HG03565 (cell line): ENCODE data around the gene GIN1.

ENCODE experiments used
- ATAC-seq: cut with Tn5 transposase; IDR thresholded peaks from one replicate; pipeline ENCODE4 v1.9.1; 2021; ENCODE audit warnings: mild to moderate bottlenecking, moderate library complexity; ENCODE audit not compliant: unreplicated experiment

Gene GIN1

DNA sequence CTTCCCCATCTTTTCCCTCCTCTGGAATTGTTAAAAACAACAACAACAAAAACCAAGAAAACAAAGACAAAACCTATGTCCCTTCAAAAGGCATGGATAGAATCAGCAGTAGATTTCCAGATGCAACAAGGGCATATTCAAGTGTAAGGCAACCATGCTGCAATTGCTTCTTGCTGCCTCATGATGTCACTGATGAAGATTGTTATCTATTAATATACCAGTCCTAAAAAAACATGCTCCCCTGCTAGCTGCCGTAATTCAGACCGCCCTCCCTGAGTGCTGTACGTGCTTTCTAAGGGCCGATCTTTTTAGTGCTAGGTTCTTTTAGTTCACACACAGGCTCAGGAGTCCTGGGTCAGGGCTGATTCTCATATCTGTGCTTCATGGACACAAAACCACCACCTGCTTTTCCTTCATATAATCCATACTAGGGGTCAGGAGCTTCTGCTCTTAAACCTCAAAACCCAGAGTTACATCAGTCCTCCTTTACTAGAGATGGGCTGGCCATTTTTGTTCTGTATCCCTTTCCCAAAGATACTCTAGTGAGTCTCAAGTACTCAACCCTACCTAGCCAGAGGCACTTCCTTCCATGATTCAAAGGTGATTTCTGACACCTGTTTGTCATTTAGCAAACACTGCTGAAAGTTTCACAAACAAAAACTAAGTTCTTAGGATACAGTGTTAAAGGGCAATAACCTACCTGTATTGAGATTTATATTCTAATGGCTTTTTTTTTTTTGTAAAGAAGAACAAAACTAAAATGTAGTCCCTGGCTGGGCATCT, 82.1 kb downstream of the GIN1 start:
- ATAC-seq: no peak

DNA sequence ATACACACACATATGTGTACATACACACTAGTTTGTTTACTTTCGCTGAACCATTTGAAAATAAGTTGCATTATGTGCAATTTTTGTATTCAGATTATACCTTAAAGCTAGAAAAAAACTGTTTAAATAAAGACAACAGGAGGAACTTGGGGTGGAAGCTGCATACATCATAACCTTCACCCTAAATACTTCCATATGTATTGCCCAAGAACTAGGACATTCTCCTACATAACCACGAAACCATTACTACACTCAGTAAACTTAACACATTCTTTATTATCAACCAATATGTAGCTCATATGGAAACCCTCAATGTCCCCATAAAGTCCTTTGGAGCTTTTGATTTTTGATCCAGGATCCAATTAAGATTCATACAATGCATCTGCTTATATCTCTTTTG, 83.3 kb downstream of the GIN1 start:
- ATAC-seq: no peak
